Measurements from ENCODE around the gene SELENOI.
"Not testable (repeated sequence)": the region's sequence is repeated elsewhere in the genome, so short reads cannot be mapped to it uniquely, and the experiment has no call there.

Gene SELENOI

DNA sequence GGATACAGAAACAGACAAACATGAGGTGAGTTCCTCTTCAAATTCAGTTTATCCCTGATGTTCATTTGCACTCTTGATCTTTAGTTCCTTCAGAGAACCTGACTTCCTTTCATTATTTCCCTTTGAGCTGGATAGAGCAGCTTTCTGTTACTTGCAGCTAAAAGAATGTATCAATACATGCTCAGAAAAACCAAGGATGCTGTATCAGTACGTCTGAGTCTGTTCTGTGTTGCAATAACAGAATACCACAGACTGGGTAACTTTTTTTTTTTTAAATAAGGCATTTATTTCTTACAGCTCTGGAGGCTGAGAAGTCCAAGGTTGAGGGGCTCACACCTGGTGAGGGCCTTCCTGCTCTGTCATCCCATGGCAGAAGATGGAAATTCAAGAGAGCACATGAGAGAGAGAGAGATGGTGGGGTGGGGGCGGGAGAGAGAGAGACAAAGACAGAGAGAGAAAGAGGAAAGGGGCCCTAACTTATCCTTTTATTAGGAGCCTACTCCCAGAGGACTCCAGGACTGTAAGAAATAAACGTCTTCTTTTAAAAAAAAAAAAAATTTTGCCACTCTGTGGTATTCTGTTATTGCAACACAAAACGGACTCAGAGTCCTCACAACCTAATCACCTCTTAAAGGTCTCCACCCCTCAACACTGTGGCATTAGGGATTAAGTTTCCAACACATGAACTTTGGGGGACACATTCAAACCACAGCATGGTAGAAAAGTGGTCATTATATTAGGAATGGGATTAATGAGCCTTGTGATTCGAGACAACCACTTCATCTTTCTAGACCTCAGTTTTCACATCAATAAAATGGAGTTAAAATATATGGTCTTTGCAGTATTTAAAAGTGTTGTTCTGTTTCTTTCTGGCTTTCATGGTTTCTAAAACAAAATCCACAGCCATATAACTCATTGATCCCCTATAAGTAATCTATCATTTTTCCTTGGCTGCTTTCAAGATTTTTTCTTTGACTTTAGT is 18.4 kb upstream of the SELENOI start:
- no peak for DNase-seq

DNA sequence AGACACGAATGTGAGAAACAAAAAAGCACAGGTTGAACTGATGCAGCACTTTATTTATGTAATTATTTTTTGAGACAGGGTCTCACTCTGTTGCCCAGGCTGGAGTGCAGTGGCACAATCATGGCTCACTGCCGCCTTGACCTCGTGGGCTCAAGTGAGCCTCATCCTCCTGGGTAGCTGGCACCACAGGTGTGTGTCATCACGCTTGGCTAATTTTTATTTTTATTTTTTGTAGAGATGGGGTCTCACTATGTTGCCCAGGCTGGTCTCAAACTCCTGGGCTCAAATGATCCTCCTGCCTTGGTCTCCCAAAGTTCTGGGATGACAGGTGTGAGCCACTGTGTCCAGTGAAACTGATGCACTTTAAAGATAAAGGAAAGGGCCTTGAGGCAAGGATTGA is 16.9 kb upstream of the SELENOI start:
- DNase-seq, result not testable (repeated sequence)

DNA sequence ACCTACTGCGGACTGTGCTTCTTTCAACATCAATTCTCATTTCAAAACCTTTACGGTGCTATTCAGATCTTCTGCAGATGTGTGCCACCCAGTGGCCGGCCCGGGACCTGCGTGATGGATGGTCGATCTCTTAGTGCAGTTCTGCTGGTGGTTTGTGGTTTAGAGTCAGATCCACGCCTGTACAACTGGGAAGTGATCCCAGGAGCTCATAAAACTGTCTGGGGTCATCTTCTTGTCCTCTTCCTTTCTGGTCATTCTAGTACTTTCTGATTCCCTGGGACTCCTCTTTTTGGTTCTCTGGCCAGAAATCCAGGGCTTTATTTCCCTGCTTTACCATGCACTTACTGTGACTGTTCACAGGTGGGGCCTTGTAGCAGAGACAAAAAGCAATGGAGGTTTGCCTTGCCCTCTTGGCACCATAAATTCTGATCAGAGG is 15.8 kb upstream of the SELENOI start:
- peak; percentile 75 for DNase-seq

DNA sequence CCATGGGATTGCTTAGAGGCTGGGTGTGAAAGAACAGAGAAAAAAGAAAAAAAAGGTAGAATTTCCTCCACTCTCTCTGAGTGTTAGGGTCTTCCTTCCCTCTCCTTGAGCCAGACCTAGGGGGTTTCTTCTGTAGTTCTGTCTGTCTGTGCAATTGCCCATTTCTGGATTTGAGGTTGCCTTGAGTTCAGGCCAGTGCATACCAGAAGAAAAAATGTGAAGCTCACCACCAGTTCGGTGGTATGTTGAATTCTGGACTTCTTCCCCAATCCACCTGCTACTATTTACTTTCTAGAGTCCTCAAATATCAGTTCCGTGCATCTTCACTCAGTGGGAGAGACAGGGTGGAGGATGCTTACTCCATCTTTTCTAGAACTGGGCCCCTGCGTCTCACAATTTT is 15.3 kb upstream of the SELENOI start:
- DNase-seq, result no peak

DNA sequence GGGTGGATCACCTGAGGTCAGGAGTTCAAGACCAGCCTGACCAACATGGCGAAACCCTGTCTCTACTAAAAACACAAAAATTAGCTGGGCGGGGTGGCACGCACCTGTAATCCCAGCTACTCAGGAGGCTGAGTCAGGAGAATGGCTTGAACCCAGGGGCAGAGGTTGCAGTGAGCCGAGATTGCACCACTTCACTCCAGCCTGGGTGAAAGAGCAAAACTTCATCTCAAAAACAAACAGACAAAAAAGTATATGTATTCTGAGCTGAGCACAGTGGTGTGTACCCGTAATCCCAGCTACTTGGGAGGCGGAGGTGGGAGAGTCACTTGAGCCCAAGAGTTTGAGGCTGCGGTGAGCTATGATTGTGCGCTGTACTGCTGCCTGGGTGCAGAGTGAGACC is 14.6 kb upstream of the SELENOI start:
- DNase-seq, result not testable (repeated sequence)

DNA sequence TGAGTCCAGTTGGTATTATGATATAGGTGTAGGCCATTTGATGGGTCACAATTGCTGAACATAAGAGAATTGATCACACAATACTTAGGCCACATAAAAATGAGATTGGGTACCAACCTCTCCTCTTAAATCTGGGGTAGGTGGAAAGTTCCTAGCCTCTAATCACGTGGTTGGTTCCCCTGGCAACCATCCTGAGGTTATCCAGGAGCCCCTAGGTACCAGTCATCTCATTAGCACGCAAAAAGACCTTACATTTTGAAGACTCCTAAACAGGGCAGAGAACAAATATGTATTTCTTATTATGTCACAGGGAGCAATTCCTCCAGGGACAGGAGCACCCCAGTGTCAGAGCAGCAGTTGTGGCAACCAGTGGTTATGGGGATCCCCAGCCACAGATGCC is 12.7 kb upstream of the SELENOI start:
- DNase-seq, result no peak

DNA sequence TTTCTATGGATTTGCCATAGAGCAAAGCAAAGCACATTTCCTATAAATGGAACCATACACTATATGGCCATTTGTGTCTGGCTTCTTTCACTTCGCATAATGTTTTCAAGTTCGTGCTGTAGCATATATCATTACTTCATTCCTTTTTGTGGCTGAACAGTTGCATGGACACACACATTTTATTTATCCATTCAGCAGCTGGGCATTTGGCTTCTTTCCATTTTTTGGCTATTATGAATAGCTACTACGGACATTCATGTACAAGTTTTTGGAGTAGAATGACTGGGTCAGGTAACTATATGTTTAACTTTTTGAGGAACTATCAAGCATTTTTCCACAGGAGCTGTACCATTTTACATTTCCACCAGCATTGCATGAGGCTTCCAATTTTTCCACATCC is 10.7 kb upstream of the SELENOI start:
- no peak for DNase-seq

DNA sequence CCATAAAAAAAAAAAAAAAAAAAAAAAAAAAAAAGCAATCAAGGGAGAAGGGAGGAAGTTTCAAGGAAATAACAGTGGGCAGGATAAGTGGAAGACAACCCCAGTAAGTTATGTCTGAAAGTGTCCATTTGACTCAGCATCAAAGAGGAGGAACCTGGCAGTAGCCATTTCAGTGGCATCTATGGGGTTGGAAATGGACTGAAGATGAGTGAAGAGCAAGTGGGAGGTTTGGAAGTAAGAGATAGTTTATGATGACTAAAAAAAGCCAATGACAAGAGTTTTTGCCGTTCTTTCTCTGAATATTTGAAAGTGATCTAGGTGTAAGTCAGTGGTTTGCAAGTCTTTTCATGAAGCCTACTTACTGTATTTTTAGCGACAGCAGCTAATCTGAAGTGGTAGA is 9.2 kb upstream of the SELENOI start:
- DNase-seq, result no peak

DNA sequence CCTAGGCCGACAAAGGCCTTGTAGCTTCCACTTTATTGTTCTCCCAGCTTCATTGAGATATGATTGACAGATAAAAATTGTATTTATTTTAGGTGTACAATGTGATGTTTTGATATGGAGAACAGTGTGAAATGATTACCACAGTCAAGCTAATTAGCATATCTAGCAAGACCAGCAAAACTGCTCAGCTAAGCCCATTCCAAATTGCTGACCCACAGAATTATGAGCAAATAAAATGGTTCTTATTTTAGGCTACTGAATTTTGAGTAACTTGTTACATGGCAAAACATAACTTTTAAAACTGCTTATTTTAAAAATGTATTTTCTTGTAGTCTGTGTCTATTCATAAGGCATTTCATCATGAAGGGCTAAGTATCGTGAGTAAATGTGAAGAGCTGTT is 8.6 kb upstream of the SELENOI start:
- DNase-seq, result no peak

DNA sequence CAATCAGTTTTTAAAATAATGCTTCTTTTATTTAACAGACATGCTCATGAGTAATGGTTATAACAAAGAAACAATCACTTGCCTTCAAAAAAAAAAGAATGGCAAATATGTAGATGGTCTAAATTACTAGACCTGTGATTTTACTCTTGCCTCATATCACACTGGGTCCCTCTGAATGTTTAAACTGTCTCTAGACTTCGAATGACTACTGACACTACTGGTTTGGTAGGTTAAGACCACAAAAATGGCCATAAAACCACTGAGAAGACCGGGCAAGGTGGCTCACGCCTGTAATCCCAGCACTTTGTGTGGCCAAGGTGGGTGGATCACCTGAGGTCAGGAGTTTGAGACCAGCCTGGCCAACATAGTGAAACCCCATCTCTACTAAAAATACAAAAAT is 5.1 kb upstream of the SELENOI start:
- DNase-seq, result no peak

DNA sequence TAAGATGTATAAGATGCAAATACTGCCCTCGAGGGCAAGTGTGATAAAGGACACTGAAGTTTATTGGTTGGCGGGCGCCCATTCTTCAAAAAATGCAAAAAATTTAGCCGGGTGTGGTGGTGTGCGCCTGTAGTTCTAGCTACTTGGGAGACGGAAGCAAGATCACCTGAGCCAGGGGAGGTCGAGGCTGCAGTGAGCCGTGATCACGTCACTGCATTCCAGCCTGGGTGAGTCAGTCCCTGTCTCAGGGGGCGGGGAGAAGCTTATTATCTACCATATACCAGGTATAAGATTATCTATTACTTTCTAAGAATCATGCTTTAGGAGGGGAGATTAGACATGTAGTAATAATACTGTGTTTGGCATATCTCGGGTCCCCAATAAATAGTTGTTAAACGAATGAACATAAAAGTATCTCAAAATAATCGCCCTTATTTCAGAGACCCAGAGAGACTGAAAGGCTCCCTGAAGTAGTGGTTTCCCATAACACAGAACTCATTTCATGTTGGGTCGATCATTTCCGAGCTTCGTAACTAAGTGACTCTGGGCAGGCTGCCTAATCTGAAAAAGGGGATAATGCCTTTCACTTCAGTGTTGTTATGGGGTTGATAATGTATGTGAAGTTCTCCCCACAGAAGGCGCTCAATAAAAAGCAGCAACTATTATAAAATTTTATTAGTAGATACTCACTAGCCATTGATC is 1.2 kb upstream of the SELENOI start:
- no peak for DNase-seq

DNA sequence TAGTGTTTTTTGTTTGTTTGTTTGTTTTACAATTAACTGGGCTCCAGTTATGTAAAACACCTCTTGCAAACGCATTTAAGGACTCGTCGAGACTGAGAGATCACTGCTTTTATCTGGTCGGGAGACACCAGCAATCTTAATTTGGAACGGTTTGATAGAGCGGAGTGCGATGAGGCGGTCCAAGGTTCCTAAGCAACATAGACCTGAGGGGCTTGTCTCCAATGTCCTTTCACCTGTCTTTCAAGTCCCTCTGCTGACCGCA is 729 bp upstream of the SELENOI start:
- no peak for DNase-seq

DNA sequence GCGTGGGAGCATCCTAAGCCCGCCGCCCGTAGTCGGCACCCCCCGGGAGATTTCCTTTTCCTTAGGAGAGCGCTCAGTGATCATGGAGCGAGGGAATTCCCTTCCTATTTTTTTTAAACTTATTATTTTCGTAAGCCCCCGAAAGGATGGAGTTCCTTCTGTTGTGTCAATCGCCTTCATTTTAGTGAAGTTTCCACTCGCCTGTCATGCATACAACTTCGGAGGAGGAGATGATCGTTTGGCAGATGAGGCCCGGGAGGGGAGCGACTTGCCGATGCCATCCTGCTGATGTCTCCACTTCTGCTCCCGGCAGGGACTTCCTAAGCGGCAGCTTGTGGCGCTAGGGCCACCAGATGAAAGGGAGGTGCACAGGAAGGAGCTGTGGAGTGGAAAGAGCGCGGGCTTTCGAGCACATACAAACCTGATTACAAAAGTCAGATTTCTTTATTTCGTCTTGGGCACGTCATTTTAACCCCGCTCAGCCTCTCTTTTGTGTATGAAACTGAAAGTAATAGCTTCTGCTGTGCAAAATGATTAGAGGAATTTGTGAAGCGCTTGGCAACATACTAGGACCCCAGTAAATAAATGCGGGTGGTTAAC is 611 bp downstream of the SELENOI start, which contains the start of gene ADGRF3:
ADGRF3 (minus strand) TSS at position 336 of the 600 bp plus-strand sequence. CDS start 555 bp downstream, outside the sequence.
- DNase-seq, result peak; percentile 34

DNA sequence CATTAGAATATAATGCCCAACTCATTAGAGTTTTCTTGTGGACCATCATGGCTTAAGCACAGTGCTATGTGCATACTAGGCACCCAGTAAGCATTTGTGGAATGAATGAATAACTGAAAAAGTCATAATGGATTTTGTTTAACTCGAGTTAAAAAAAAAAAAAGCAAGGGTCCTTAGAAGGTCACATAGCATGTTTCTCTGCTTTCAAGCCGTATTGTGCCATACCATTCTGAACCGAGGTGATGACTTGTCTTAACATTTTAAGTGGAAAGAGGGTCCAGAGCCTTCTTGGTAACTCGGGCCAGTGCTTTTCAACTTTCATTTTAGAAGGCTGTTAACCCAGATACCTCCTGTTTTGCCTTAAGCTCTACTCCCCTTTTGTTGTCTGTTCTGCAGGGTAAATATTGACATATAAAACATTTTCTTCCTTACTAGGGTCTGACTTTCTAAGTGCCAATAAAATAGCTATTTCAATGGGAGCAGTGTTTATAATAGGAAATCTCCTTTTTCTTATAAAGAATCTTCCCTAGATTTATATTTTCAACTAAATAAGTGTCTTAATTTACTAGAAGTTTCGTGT is 1.4 kb downstream of the SELENOI start:
- no peak for DNase-seq

DNA sequence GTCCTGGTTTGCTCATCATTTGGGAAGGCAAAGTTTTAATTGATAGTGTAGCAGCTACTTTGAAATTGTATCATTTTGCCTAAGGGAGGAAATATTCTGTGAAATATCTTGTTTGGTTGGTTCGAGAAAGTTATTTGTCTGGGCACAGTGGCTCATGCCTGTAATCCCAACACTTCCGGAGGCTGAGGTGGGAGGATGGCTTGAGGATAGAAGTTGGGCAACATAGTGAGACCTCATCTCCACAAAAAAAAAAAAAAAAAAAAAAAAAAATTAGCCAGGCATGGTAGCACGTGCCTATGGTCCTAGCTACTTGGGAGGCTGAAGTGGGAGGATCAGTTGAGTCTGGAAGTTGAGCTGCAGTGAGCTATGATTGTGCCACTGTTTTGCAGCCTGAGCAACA is 3.7 kb downstream of the SELENOI start:
- DNase-seq, result no peak

DNA sequence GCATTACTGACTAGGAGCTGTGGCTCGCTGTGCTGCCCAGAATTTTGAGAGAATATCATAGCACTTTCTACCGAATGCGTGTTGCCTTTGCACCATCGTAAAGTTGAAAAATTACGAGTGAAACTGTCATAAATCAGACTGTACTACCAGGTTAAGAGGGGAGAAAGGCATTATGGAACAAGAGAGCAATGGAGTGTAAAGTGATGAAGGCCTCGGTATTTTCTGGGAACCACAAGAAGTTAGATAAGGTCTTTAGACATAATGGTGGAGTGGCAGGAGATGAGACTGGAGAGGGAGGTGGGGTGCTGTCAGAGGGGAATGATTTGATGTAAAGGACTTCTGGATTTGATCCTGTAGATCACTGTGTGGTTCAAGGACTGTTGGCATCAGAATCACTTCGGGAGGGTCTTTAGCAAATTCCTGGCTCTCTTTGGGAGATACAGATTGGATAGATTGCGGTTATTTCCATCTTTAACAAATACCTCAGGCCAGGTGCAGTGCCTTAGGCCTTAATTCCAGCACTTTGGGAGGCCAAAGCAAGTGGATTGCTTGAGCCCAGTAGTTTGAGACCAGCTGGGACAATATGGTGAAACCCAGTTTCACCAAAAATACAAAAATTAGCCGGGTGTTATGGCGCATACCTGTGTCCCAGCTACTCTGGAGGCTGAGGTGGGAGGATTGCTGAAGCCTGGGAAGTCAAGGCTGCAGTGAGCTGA is 5.6 kb downstream of the SELENOI start:
- no peak for DNase-seq

DNA sequence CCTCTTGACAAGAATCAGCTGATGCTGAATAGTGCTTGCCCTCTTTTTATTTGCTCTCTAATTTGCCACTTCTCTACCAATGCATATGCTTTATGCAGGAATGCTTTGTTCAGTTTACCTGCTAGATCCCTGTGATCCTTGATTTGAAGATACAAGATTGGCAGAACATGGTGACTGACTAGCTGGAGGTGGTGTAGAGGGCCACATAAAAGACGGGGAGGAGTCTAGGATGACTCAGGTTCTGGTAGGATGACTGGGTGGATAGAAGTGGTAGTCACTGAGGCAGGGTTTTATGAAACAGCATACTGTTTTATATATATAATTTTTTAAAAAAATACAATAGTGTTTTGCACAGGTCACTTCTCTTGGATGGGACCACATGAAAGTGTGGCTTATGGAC is 6.9 kb downstream of the SELENOI start:
- DNase-seq, result no peak

DNA sequence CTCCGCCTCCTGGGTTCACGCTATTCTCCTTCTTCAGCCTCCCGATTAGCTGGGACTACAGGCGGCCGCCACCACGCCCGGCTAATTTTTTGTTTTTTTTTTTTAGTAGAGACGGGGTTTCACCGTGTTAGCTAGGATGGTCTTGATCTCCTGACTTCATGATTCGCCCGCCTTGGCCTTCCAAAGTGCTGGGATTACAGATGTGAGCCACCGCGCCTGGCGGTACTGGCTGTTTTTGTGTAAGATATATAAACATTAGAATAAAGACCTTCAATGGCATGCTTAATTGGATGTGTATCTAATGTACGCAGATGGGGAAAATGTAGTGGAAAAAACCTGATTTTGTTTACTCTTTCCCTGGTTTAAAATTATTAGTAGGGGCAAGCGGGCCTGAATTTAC is 8.5 kb downstream of the SELENOI start:
- not testable (repeated sequence) for DNase-seq

DNA sequence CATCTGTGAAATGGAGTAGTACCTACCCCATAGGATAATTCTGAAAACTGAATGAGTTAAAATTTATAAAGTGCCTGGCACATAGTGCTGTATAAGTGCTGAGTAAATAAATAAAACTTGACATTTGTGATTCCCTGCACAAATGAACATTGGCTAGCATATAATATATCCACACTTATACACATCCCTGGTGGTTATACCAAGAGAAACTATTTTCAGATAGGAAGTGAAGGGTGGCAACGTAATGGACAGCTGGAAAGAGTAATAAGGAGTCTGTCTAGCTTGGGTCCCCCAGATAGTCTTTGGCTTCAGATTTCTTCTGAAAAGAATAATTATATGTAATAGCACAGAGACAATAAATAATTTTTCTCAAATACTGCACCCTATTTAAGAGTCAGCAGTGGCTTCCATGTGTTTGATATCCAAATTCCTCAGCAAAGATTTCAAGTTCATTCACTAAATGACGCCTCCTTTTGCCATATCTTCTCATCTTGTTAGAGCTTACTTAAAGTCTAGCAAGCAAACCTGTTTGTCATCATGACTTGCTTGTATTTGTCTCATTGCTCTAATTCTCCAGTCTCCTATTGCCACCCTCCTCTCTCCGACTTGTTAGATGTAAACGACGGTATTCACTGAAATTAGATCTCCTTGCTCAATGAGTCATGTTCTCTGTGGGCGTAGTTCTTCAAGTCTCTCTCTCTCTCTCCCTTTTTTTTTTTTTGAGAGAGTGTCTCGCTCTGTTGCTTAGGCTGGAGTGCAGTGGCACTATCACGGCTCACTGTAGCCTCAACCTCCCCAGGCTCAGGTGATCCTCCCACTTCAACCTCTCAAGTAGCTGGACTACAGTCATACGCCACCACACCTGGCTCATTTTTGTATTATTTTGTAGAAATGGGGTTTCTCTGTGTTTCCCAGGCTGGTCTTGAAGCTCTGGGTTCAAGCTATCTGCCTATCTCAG is 9.4 kb downstream of the SELENOI start:
- DNase-seq, result peak; percentile 32

DNA sequence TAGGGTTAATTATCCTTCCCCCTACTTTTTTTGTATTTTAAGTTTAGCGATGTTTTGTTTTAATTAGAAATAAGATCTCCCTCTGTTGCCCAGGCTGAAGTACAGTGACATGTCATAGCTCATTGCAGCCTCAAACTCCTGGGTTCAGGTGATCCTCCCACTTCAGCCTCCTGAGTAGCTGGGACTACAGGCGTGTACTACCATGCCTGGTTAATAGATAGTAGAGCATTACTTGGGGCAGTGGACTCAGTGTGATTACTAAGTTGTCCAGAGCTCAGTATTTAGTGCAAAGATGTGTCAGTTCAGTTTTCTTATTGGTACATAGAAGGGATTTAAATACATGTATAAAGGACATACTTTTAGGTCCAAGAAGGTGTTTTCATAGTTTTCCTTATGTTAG is 10.2 kb downstream of the SELENOI start:
- no peak for DNase-seq

DNA sequence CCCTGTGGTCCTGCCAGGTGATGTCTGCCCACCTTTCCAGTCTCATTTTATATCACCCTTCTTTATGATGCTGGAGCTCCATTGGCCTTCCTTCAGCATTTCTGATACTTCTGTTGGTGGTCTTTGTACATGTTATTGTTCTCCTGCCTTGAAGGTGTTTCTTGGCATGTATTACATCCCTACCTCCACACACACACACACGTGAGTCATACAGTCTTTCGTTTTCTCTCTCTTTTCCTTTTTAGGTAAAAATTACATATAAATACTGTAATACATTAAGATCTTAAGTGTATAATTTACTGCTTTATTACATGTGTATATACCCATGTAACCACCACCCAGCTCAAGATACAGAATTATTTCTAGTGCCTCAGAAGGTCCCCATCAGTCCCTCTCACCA is 10.8 kb downstream of the SELENOI start:
- no peak for DNase-seq

Measured in NCI-H510A treated with DMSO at 0.1 percent for 48 hours (cell line).